GM23338 (cell line): Measurements from ENCODE around the gene MED16. TPM values are rescaled to one million over a fixed set of nuclear protein-coding genes. Genes with fewer than 3 reads are reported as not detected.

Experiments
- ATAC-seq: fragments of 200-7000 bp; cut with Tn5 transposase; 3 replicates; pipeline ENCODE4 v1.9.1; 2020
- DNase-seq: peaks from one replicate; pipeline ENCODE4 v3.0.0-alpha.2; 2015; ENCODE audit warnings: low spot score
- H2AFZ ChIP-seq: fragments of 200-600 bp; sonication (generic); 2 replicates; pipeline ENCODE4 v1.8.0; 2016; ENCODE audit warnings: antibody characterized with exemption, mild to moderate bottlenecking, moderate library complexity
- H3F3A ChIP-seq: fragments of 200-600 bp; sonication (generic); replicated peaks from 2 replicates; pipeline ENCODE4 v1.8.0; 2017; ENCODE audit warnings: antibody characterized with exemption, mixed run types, low read depth
- H3K27ac ChIP-seq: fragments of 200-600 bp; sonication (generic); 2 replicates; pipeline ENCODE4 v1.6.1; 2016; ENCODE audit warnings: low read depth
- H3K27me3 ChIP-seq: fragments of 200-600 bp; sonication (generic); 2 replicates; pipeline ENCODE4 v1.8.0; 2016; ENCODE audit warnings: mild to moderate bottlenecking, mixed run types, moderate library complexity; ENCODE audit not compliant: insufficient read depth
- H3K36me3 ChIP-seq: fragments of 200-600 bp; sonication (generic); 2 replicates; pipeline ENCODE4 v1.8.0; 2016; ENCODE audit warnings: mild to moderate bottlenecking; ENCODE audit not compliant: insufficient read depth
- H3K4me1 ChIP-seq: fragments of 200-600 bp; sonication (generic); 2 replicates; pipeline ENCODE4 v1.8.0; 2016; ENCODE audit warnings: mild to moderate bottlenecking, moderate library complexity; ENCODE audit not compliant: insufficient read depth
- H3K4me2 ChIP-seq: fragments of 200-600 bp; sonication (generic); 2 replicates; pipeline ENCODE4 v1.7.1; 2017; ENCODE audit warnings: mixed run types
- H3K4me3 ChIP-seq: fragments of 200-600 bp; sonication (generic); 2 replicates; pipeline ENCODE4 v1.6.1; 2016; ENCODE audit warnings: mixed run types
- H3K79me2 ChIP-seq: fragments of 200-600 bp; sonication (generic); replicated peaks from 2 replicates; pipeline ENCODE4 v1.8.0; 2017; ENCODE audit warnings: mild to moderate bottlenecking; ENCODE audit not compliant: insufficient read depth
- H3K9me2 ChIP-seq: fragments of 200-600 bp; sonication (generic); 2 replicates; pipeline ENCODE4 v1.8.0; 2017; ENCODE audit not compliant: insufficient read depth
- H4K20me1 ChIP-seq: fragments of 200-600 bp; sonication (generic); replicated peaks from 2 replicates; pipeline ENCODE4 v1.8.0; 2017; ENCODE audit warnings: mild to moderate bottlenecking; ENCODE audit not compliant: insufficient read depth
- H3K27ac Mint-ChIP-seq: 2 replicates; pipeline ENCODE4 v1.8.0; 2020; ENCODE audit warnings: inconsistent platforms, mild to moderate bottlenecking, moderate library complexity, mixed read lengths
- H3K27me3 Mint-ChIP-seq: 3 replicates; pipeline ENCODE4 v1.8.0; 2022; ENCODE audit warnings: low read depth, mild to moderate bottlenecking, moderate library complexity, mixed read lengths, inconsistent platforms; ENCODE audit not compliant: insufficient read depth, poor library complexity
- H3K36me3 Mint-ChIP-seq: 3 replicates; pipeline ENCODE4 v1.8.0; 2021; ENCODE audit warnings: low read depth, mild to moderate bottlenecking, inconsistent platforms, moderate library complexity, mixed read lengths
- H3K4me1 Mint-ChIP-seq: 3 replicates; pipeline ENCODE4 v1.8.0; 2020; ENCODE audit warnings: mild to moderate bottlenecking, inconsistent platforms, mixed read lengths
- H3K4me3 Mint-ChIP-seq: 3 replicates; pipeline ENCODE4 v1.8.0; 2021; ENCODE audit warnings: moderate library complexity, mild to moderate bottlenecking, inconsistent platforms, mixed read lengths
- H3K9me3 Mint-ChIP-seq: 3 replicates; pipeline ENCODE4 v1.8.0; 2020; ENCODE audit warnings: moderate library complexity, mild to moderate bottlenecking, inconsistent platforms, mixed read lengths
- CREB1 ChIP-seq: fragments of 250-450 bp; sonication (Bioruptor Pico); IDR thresholded peaks from 2 replicates; pipeline ENCODE4 v1.5.0; 2020; ENCODE audit warnings: low read depth, mild to moderate bottlenecking, moderate library complexity
- EZH2 ChIP-seq: fragments of 200-600 bp; sonication (generic); IDR thresholded peaks from one replicate; pipeline ENCODE4 v1.8.0; 2017; ENCODE audit warnings: antibody characterized with exemption, mild to moderate bottlenecking, low read depth; ENCODE audit not compliant: unreplicated experiment
- EZH2phosphoT487 ChIP-seq: fragments of 200-600 bp; sonication (generic); IDR thresholded peaks from one replicate; pipeline ENCODE4 v1.8.1; 2018; ENCODE audit warnings: antibody characterized with exemption; ENCODE audit not compliant: unreplicated experiment
- NANOG ChIP-seq: IDR thresholded peaks from 2 replicates; pipeline ENCODE4 v1.6.1; 2016; ENCODE audit warnings: antibody characterized with exemption, borderline replicate concordance
- POLR2AphosphoS5 ChIP-seq: IDR thresholded peaks from 2 replicates; pipeline ENCODE4 v1.6.1; 2016; ENCODE audit warnings: antibody characterized with exemption, low read depth
- STAT1 ChIP-seq: IDR thresholded peaks from one replicate; pipeline ENCODE4 v1.6.1; 2016; ENCODE audit warnings: antibody characterized with exemption; ENCODE audit not compliant: unreplicated experiment
- ZNF114 ChIP-seq: fragments of 250-450 bp; sonication (Bioruptor Pico); IDR thresholded peaks from 2 replicates; pipeline ENCODE4 v1.5.0; 2020; ENCODE audit warnings: mild to moderate bottlenecking, moderate library complexity
- ZNF331 ChIP-seq: fragments of 250-450 bp; sonication (Bioruptor Pico); IDR thresholded peaks from 2 replicates; pipeline ENCODE4 v1.5.0; 2020; ENCODE audit warnings: low read depth, mild to moderate bottlenecking, moderate library complexity
- polyA plus RNA-seq: library from polyadenylated mRNA; unstranded; fragments of >200 nt; fragmentation: Nextera tagmentation; extraction: Ambion mirVana; gene quantifications from 2 replicates; pipeline ENCODE4 v1.2.1, GENCODE V29; 2016
- total RNA-seq: library from RNA; depleted of rRNA; stranded (reverse); fragments of >200 nt; shearing (Covaris generic); gene quantifications from 2 replicates; pipeline ENCODE4 v1.2.3, GENCODE V29; 2014
- TF ChIP-seq, protein P1 (sequence below): IDR thresholded peaks from 2 replicates; pipeline ENCODE4 v1.6.1; 2016; ENCODE audit warnings: antibody characterized with exemption
- TF ChIP-seq, protein P2 (sequence below): IDR thresholded peaks from one replicate; pipeline ENCODE4 v1.6.1; 2018; ENCODE audit warnings: antibody characterized with exemption; ENCODE audit not compliant: unreplicated experiment
- TF ChIP-seq, protein P3 (sequence below), 2 experiments: fragments of 200-600 bp in 1 of 2; sonication (generic) in 1 of 2; conservative IDR thresholded peaks; 2 replicates each; pipeline versions ENCODE4 v1.5.1 to v1.6.1; 2016 to 2017; ENCODE audit warnings: antibody characterized with exemption in 2 of 2, low read depth in 2 of 2, mild to moderate bottlenecking in 2 of 2, moderate library complexity in 1 of 2

Gene MED16
- total and polyA plus RNA-seq, 2 experiments from 2014 or later = 52.7 to 73.6 TPM

DNA sequence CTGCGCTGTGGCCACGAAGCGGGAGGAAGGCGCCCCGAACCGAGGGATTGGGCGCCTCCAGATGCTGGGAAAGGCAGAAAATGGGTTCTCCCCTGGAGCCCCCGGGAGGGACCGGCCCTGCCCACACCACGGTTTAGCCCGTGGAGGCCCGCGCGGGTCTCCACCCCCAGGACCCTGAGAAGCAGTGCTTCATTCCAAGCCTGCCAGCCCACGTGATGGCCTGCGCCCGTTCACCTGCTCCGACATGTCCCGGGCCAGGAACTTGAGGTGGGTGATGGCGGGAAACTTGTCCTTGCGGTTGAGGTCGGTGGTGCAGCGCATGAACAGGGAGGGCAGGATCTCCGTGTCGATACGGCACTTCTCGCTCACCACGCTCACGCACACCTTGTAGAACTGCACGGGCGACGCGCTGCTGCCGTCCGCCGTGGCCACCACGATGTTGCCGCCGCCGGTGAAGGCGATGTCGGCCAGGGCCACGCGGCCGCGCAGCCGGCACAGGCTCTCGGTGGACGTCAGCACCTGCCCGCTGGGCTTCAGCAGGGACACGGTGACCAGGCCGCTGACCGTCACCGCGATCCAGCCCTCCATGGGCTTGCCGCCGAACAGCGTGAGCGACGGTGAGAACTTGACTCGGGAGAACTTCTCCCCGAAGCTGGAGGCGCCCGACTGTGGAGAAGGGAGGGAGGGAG lies 7.3 kb downstream of the MED16 start (continued):
- TF ChIP-seq, protein P1, sequence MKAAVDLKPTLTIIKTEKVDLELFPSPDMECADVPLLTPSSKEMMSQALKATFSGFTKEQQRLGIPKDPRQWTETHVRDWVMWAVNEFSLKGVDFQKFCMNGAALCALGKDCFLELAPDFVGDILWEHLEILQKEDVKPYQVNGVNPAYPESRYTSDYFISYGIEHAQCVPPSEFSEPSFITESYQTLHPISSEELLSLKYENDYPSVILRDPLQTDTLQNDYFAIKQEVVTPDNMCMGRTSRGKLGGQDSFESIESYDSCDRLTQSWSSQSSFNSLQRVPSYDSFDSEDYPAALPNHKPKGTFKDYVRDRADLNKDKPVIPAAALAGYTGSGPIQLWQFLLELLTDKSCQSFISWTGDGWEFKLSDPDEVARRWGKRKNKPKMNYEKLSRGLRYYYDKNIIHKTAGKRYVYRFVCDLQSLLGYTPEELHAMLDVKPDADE = no peak
- TF ChIP-seq, protein P2, sequence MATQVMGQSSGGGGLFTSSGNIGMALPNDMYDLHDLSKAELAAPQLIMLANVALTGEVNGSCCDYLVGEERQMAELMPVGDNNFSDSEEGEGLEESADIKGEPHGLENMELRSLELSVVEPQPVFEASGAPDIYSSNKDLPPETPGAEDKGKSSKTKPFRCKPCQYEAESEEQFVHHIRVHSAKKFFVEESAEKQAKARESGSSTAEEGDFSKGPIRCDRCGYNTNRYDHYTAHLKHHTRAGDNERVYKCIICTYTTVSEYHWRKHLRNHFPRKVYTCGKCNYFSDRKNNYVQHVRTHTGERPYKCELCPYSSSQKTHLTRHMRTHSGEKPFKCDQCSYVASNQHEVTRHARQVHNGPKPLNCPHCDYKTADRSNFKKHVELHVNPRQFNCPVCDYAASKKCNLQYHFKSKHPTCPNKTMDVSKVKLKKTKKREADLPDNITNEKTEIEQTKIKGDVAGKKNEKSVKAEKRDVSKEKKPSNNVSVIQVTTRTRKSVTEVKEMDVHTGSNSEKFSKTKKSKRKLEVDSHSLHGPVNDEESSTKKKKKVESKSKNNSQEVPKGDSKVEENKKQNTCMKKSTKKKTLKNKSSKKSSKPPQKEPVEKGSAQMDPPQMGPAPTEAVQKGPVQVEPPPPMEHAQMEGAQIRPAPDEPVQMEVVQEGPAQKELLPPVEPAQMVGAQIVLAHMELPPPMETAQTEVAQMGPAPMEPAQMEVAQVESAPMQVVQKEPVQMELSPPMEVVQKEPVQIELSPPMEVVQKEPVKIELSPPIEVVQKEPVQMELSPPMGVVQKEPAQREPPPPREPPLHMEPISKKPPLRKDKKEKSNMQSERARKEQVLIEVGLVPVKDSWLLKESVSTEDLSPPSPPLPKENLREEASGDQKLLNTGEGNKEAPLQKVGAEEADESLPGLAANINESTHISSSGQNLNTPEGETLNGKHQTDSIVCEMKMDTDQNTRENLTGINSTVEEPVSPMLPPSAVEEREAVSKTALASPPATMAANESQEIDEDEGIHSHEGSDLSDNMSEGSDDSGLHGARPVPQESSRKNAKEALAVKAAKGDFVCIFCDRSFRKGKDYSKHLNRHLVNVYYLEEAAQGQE = no peak
- TF ChIP-seq POLR2AphosphoS5 = no peak
- no peak for TF ChIP-seq ZNF331 (CRISPR knock-in tag)
- no peak for TF ChIP-seq ZNF114 (CRISPR knock-in tag)
- TF ChIP-seq, protein P3, sequence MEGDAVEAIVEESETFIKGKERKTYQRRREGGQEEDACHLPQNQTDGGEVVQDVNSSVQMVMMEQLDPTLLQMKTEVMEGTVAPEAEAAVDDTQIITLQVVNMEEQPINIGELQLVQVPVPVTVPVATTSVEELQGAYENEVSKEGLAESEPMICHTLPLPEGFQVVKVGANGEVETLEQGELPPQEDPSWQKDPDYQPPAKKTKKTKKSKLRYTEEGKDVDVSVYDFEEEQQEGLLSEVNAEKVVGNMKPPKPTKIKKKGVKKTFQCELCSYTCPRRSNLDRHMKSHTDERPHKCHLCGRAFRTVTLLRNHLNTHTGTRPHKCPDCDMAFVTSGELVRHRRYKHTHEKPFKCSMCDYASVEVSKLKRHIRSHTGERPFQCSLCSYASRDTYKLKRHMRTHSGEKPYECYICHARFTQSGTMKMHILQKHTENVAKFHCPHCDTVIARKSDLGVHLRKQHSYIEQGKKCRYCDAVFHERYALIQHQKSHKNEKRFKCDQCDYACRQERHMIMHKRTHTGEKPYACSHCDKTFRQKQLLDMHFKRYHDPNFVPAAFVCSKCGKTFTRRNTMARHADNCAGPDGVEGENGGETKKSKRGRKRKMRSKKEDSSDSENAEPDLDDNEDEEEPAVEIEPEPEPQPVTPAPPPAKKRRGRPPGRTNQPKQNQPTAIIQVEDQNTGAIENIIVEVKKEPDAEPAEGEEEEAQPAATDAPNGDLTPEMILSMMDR (conservative IDR thresholded peaks at IDR 0.05; ENCODE audit: low read depth in 2 of 2) = no peak
- no peak for TF ChIP-seq CREB1
- no peak for TF ChIP-seq EZH2phosphoT487

DNA sequence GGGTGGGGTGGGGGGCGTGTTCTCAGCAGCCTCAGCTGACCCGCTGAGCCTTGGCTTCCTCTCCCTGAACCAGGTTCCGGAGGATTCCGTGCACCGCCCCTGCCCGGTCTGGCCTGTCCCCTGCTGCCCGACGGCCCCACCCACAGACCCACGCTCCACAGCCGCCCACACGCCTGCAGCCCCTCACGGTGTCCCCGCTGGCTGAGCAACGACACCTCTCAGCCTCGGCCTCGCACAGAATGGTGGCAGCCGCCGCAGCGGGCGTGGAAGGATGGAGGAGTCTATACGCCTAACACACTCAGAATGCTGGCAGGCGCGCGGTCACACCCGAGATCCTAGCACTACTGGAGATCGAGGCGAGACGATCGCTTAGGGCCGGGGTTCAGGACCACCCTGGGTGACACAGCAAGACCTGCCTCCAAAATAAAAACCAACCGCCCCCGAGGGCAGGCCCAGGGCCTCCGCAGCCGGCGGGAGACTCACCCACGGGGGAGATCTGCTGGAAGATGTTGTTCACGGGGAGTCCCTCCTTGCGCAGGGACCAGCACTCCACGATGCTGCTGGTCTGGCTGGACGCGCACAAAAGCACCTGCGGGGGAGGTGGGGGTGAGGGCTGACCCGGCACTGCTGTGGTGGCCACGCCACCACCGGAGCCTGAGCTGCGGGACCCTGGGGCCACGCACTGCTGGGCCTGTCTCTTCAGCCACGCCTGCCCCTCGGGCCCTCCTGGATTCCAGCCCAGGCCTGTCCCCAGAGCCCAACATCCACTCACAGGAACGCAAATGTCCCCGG lies 8.4 kb downstream of the MED16 start:
- Mint-ChIP-seq H3K4me1 (no peaks in the 10 kb centered on the region), H3K27me3 (peaks cover 6% of the 10 kb centered on the region), H3K36me3 (peaks cover 32% of the 10 kb centered on the region; the same call in 2 of the 3 replicates), H3K4me3 (no peak overlapping the region), H3K27ac (no peak overlapping the region), H3K9me3 (no peaks in the 10 kb centered on the region; the same call in 2 of the 3 replicates)
- Histone ChIP-seq H4K20me1 (peaks cover 4% of the 10 kb centered on the region; the same call in 1 of the 2 replicates), H3K4me2 (no peak overlapping the region), H3K36me3 (no peaks in the 10 kb centered on the region), H3K27me3 (no peaks in the 10 kb centered on the region), H2AFZ (no peak overlapping the region), H3K27ac (no peak overlapping the region), H3K9me2 (no peaks in the 10 kb centered on the region), H3K79me2 (no peaks in the 10 kb centered on the region), H3K4me1 (no peaks in the 10 kb centered on the region), H3F3A (no peaks in the 10 kb centered on the region; the same call in 1 of the 2 replicates), H3K4me3 (no peak overlapping the region)
- ATAC-seq (no peak), DNase-seq (no peak)
- no peak for TF ChIP-seq EZH2phosphoT487
- TF ChIP-seq NANOG = no peak
- TF ChIP-seq, protein P2 = no peak
- no peak for TF ChIP-seq ZNF114 (CRISPR knock-in tag)
- TF ChIP-seq STAT1 = no peak
- TF ChIP-seq, protein P1 = no peak
- TF ChIP-seq EZH2 = no peak
- no peak for TF ChIP-seq ZNF331 (CRISPR knock-in tag)
- no peak for TF ChIP-seq POLR2AphosphoS5
- no peak for TF ChIP-seq CREB1
